RWPE2 (cell line): ENCODE measurements around the gene MED28.
"Not testable (repeated sequence)": the region's sequence is repeated elsewhere in the genome, so short reads cannot be mapped to it uniquely, and the experiment has no call there.

ENCODE experiments used
- ATAC-seq: fragments of 200-7000 bp; cut with Tn5 transposase; 3 replicates; pipeline ENCODE4 v1.9.1; 2021; ENCODE audit warnings: low read depth
- DNase-seq: peaks from one replicate; pipeline ENCODE4 v3.0.0-alpha.2; 2020; ENCODE audit warnings: low spot score
- H3K27ac ChIP-seq: fragments of 450-650 bp; 2 replicates; pipeline ENCODE4 v1.5.1; 2017; ENCODE audit warnings: mild to moderate bottlenecking; ENCODE audit not compliant: poor library complexity, severe bottlenecking
- H3K27me3 ChIP-seq: fragments of 250-450 bp; sonication (Bioruptor Pico); 2 replicates; pipeline ENCODE4 v1.5.1; 2021; ENCODE audit warnings: mild to moderate bottlenecking, moderate library complexity; ENCODE audit not compliant: insufficient read depth, poor library complexity, severe bottlenecking
- H3K36me3 ChIP-seq: fragments of 250-450 bp; sonication (Bioruptor Pico); 2 replicates; pipeline ENCODE4 v1.5.1; 2020; ENCODE audit warnings: low read depth, mild to moderate bottlenecking, moderate library complexity
- H3K4me1 ChIP-seq: fragments of 250-450 bp; sonication (Bioruptor Pico); 2 replicates; pipeline ENCODE4 v1.5.1; 2021; ENCODE audit warnings: mild to moderate bottlenecking, moderate library complexity; ENCODE audit not compliant: insufficient read depth, poor library complexity, severe bottlenecking
- H3K4me3 ChIP-seq: fragments of 250-450 bp; sonication (Bioruptor Pico); 2 replicates; pipeline ENCODE4 v1.5.1; 2021; ENCODE audit warnings: mild to moderate bottlenecking, moderate library complexity; ENCODE audit not compliant: severe bottlenecking
- H3K9me3 ChIP-seq: fragments of 250-450 bp; sonication (Bioruptor Pico); 2 replicates; pipeline ENCODE4 v1.5.1; 2021; ENCODE audit warnings: mild to moderate bottlenecking, moderate library complexity; ENCODE audit not compliant: severe bottlenecking
- TF ChIP-seq, protein P1 (sequence below): fragments of 450-650 bp; IDR thresholded peaks from one replicate; pipeline ENCODE4 v1.5.1; 2017; ENCODE audit warnings: mild to moderate bottlenecking, moderate library complexity; ENCODE audit not compliant: poor library complexity, severe bottlenecking

Gene MED28, protein sequence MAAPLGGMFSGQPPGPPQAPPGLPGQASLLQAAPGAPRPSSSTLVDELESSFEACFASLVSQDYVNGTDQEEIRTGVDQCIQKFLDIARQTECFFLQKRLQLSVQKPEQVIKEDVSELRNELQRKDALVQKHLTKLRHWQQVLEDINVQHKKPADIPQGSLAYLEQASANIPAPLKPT

DNA sequence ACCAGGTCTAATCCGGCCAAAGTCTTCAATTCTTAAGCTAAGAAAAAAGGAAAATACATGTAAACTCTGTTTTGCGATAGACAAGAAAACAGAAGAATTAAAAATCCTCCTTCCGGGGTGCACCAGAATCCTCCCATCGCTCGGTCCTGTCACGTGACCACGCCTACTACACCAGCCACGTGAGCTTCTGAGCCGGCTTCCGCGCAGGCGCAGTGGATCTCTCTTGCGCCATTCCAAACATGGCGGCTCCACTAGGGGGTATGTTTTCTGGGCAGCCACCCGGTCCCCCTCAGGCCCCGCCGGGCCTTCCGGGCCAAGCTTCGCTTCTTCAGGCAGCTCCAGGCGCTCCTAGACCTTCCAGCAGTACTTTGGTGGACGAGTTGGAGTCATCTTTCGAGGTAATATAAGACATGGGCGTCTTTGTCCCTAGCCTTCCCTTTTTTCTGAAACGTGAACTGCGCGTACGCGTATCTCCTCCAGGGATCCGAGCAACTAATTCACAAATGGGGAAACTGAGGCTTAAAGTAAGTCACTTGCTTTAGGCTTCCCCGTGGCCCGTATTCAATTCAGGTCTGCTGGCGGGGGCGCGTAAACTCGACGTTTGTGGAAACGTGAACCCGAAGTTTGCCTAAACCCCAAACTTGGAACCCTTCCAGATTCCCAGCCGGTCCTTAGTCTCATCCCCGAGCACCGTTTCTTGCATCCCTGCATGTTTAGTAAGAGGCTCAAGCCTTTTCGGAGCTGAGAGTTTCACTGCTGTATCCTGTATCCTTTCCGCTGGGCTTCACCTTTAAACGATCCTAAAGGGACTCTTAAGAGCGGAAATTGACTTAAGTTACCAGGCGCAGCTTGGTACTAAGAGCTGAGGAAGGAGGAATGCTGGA is at the start of gene MED28:
Gene MED28, plus strand, starts transcription at position 226 of the 884 bp plus-strand sequence. Its CDS starts 14 bp downstream, at position 240.
- Histone ChIP-seq H3K27me3 (no peaks in the 10 kb centered on the region), H3K9me3 (no peaks in the 10 kb centered on the region), H3K4me1 (peaks cover 6% of the 10 kb centered on the region), H3K4me3 (peak within 1 kb of the TSS; percentile 87), H3K27ac (peak within 1 kb of the TSS; percentile 45), H3K36me3 (peaks cover 31% of the 10 kb centered on the region)
- ATAC-seq (peak; percentile 82), DNase-seq (peak; percentile 95)
- TF ChIP-seq, protein P1, sequence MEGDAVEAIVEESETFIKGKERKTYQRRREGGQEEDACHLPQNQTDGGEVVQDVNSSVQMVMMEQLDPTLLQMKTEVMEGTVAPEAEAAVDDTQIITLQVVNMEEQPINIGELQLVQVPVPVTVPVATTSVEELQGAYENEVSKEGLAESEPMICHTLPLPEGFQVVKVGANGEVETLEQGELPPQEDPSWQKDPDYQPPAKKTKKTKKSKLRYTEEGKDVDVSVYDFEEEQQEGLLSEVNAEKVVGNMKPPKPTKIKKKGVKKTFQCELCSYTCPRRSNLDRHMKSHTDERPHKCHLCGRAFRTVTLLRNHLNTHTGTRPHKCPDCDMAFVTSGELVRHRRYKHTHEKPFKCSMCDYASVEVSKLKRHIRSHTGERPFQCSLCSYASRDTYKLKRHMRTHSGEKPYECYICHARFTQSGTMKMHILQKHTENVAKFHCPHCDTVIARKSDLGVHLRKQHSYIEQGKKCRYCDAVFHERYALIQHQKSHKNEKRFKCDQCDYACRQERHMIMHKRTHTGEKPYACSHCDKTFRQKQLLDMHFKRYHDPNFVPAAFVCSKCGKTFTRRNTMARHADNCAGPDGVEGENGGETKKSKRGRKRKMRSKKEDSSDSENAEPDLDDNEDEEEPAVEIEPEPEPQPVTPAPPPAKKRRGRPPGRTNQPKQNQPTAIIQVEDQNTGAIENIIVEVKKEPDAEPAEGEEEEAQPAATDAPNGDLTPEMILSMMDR: no peak

DNA sequence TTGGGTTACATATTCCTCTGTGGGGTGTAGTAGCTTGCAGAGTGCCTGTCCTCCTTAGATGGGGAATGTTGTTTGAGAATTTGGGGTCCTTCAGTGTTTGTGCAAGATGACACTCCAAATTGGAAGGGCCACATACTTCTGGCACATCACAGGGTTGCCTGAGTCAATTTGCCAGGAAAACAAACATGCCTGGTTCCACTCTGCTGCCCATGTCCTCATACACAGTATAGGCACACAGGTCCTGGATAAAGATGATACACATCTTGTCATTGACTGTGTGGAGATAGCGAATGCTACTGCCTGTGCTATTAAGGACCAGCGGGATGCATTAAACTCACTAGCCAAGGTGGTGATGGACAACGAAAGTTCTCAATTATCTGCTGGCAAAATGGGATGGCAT is 48.6 kb upstream of the MED28 start:
- DNase-seq: no peak
- no peaks in the 10 kb centered on the region for H3K36me3 ChIP-seq
- no peaks in the 10 kb centered on the region for H3K27me3 ChIP-seq
- no peak for ATAC-seq
- H3K27ac ChIP-seq: no peak overlapping the region
- no peaks in the 10 kb centered on the region for H3K9me3 ChIP-seq
- H3K4me3 ChIP-seq: no peak overlapping the region
- TF ChIP-seq, protein P1: no peak
- no peaks in the 10 kb centered on the region for H3K4me1 ChIP-seq

DNA sequence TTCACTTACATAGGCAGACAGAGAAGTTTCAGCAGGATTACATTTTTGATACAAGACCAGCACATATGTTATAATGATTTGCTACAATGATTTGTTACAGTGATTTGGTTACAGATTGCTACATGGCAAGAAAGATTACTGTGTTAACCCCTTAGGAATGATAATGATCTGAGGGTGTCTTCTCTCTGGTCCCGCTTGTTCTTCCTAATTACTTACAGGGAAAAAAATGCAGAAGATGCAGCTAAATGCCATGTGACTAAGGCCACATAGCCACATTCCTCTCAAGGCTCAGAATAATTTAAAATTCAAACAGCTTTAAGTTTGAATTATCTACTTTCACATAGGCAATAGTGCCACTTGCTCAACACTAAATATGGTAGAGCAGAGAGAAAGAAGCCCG is 47.2 kb upstream of the MED28 start:
- Histone ChIP-seq H3K9me3 (no peaks in the 10 kb centered on the region), H3K4me1 (no peaks in the 10 kb centered on the region), H3K4me3 (no peak overlapping the region), H3K27me3 (no peaks in the 10 kb centered on the region), H3K36me3 (no peaks in the 10 kb centered on the region), H3K27ac (no peak overlapping the region)
- ATAC-seq (no peak), DNase-seq (no peak)
- TF ChIP-seq, protein P1: no peak

DNA sequence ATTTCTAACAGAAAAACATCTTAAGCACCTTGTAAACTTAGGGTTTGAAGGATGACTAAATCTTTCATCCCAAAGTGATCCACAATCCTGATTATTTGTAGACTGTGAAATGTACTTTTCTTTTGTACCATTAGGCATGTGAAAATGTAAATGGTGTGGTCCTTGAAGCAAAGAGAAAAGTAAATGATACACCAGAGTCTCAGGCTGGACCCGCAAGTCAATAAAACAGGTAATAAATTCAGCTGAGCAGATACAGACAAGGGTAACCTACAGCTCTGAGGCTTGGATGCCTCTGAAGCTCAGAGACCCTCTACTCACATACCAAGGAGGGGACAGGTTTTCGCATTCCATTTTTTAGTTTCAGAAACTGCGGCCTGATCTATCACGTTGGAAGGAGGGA is 40.2 kb upstream of the MED28 start:
- Histone ChIP-seq H3K9me3 (no peaks in the 10 kb centered on the region), H3K4me3 (no peak overlapping the region), H3K36me3 (no peaks in the 10 kb centered on the region), H3K4me1 (peaks cover 4% of the 10 kb centered on the region), H3K27me3 (no peaks in the 10 kb centered on the region), H3K27ac (no peak overlapping the region)
- no peak for DNase-seq
- TF ChIP-seq, protein P1: no peak
- ATAC-seq: no peak

DNA sequence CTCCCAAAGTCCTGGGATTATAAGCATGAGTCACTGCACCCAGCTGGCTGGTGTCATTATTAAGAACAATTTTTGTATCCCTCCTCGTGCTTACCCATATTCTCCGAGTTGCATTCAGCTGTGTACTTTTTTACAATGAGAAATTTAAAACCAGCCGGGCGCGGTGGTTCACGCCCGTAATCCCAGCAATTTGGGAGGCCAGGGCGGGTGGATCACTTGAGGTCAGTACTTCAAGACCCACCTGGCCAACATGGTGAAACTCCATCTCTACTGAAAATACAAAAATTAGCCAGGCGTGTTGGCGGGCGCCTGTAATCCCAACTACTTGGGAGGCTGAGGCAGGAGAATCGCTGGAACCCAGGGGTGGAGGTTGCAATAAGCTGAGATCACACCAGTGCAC is 39.3 kb upstream of the MED28 start:
- not testable (repeated sequence) for H3K36me3 ChIP-seq, DNase-seq, ATAC-seq, H3K4me3 ChIP-seq, H3K27me3 ChIP-seq, H3K9me3 ChIP-seq, H3K4me1 ChIP-seq, H3K27ac ChIP-seq
